HG02870 (cell line): ENCODE data around the gene FZR1.

ENCODE experiments used
- ATAC-seq: cut with Tn5 transposase; IDR thresholded peaks from one replicate; pipeline ENCODE4 v1.9.1; 2021; ENCODE audit warnings: mild to moderate bottlenecking, moderate library complexity; ENCODE audit not compliant: unreplicated experiment

FZR1 gene

GRCh38 chr19:3471954-3472655, 34.0 kb upstream of the FZR1 start:
- no peak for ATAC-seq

GRCh38 chr19:3474010-3474409, 32.1 kb upstream of the FZR1 start:
- no peak for ATAC-seq

- ATAC-seq = no peak
Measured at GRCh38 chr19:3474614-3475013, 31.5 kb upstream of the FZR1 start.

GRCh38 chr19:3475449-3475848, 30.7 kb upstream of the FZR1 start:
- ATAC-seq = no peak

GRCh38 chr19:3476830-3477229, 29.3 kb upstream of the FZR1 start:
- no peak for ATAC-seq

GRCh38 chr19:3477506-3477905, 28.6 kb upstream of the FZR1 start:
- no peak for ATAC-seq

- ATAC-seq = no peak
Measured at GRCh38 chr19:3477951-3478350, 28.2 kb upstream of the FZR1 start.

GRCh38 chr19:3478409-3479176, 27.5 kb upstream of the FZR1 start:
- no peak for ATAC-seq

- no peak for ATAC-seq
Measured at GRCh38 chr19:3479177-3479833, 26.8 kb upstream of the FZR1 start.

- no peak for ATAC-seq
Measured at GRCh38 chr19:3479834-3480215, 26.3 kb upstream of the FZR1 start.

GRCh38 chr19:3480383-3481091, 25.6 kb upstream of the FZR1 start, which contains the start of gene SMIM24:
Gene SMIM24 (minus strand): TSS chr19:3480525. CDS start chr19:3480463, 62 bp downstream.
- ATAC-seq = no peak

GRCh38 chr19:3481241-3482090, 24.6 kb upstream of the FZR1 start:
- no peak for ATAC-seq

GRCh38 chr19:3482507-3483225, 23.4 kb upstream of the FZR1 start:
- no peak for ATAC-seq

GRCh38 chr19:3483226-3483628, 22.9 kb upstream of the FZR1 start, which contains the start of gene SMIM44:
Gene SMIM44 (minus strand): TSS chr19:3483441. CDS start chr19:3483403, 38 bp downstream.
- ATAC-seq = no peak

GRCh38 chr19:3491396-3492119, 14.6 kb upstream of the FZR1 start:
- no peak for ATAC-seq

GRCh38 chr19:3492131-3492839, 13.8 kb upstream of the FZR1 start:
- no peak for ATAC-seq

- no peak for ATAC-seq
Measured at GRCh38 chr19:3492919-3493318, 13.2 kb upstream of the FZR1 start.

GRCh38 chr19:3493651-3494050, 12.5 kb upstream of the FZR1 start:
- no peak for ATAC-seq
